ENCODE results near the gene ITPR2.
"Not testable (repeated sequence)": the region's sequence is repeated elsewhere in the genome, so short reads cannot be mapped to it uniquely, and the experiment has no call there.

Gene ITPR2

DNA sequence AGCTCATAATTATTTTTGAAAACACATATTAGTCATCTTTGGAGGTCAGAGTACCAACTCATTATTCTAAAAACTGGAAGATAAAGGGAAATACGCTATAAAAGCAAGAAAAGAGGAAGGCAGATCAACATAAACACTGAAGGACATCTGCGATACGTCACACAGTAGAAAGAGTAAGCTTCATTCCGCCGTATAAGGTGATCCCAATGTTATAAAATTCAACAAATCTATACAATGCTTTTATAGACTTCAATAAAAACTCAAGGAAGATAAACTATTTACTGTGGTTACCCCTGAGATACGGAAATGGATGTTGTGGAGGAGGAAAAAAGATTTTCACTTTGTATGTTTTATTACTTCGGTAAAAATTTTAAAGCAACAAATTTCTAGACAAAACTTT is 92.6 kb downstream of the ITPR2 start:
- H3K27ac ChIP-seq, result no peak overlapping the region
- DNase-seq (ENCODE audit: low read depth, low spot score), result no peak

DNA sequence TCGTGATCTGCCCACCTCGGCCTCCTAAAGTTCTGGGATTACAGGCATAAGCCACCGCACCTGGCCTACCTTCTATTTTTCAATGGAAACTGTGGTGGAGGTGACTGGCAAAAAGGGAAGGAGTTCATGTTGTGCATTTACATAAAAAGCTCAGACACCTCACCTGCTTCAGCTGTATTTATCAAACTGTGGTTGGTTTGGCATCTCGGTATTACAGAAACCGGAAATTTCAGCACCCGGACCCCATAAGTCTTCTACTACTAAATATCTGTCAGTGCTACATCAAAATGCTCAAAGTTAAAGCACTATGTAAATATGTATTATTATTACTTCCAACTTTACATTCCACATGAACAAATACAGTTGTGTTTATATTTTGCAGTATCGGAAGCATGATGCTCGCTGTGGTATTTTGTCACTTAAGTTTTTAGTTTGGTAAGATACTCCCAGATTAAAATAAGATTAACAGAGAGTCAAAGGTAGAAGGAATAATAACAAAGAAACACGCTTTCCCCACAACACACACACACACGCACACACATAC is 95.4 kb downstream of the ITPR2 start:
- H3K27ac ChIP-seq, result peak overlapping the region; percentile 15
- DNase-seq (ENCODE audit: low read depth, low spot score), result no peak

DNA sequence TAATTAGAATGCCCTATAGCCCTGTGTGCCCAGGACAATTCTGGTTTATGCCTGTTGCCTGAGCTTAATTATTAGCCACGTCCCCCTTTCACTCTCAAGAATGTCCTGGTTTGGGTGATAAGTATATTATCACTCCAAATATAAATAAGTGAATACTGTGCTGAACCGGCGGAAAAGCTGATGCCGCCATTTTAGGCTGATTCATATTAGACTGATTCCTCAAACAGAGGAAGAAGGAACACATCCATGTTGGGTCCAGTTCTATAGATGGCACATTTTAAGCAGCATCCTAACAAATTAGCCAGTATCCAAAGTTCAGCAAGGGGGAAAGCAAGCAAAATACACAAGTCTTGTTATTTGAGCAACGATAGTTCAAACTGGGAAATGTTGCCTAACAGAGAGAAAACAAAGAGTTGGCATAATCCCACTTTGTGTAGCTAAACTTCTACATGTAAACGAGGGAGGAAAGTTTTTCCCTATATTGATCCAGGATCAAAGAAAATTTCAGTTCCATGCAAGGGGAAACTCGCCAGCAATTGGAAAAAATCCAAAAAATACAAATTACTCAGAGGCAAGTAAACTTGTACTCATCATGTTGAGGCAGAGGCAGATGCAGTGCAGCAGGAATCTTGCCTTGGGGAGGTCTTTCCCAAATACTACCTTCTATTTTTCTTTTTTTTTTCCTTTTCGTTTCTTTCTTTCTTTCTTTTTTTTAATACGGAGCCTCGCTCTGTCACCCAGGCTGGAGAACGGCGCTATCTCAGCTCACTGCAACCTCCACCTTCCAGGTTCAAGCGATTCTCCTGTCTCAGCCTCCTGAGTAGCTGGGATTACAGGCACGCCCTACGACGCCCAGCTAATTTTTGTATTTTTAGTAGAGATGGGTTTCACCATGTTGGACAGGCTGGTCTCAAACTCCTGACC is 96.2 kb downstream of the ITPR2 start:
- no peak for DNase-seq (ENCODE audit: low read depth, low spot score)
- peak overlapping the region; percentile 15 for H3K27ac ChIP-seq

DNA sequence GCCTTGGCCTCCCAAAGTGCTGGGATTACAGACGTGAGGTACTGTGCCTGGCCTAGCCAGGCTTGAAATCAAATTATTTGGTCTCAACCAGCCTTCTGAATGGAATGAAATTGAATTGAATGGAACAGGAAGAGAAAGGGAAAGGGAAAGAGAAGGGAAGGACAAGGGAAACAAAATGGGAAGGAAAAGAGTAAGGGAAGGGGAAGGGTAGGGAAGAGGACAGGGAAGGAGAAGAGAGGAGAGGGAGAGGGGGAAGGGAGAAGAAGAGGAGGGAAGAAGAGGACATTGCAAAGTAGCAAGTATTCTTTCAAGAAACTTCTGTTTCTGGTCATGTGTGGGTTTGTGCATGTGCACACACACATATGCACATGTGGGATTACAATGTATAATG is 97.8 kb downstream of the ITPR2 start:
- H3K27ac ChIP-seq, result no peak overlapping the region
- no peak for DNase-seq (ENCODE audit: low read depth, low spot score)

DNA sequence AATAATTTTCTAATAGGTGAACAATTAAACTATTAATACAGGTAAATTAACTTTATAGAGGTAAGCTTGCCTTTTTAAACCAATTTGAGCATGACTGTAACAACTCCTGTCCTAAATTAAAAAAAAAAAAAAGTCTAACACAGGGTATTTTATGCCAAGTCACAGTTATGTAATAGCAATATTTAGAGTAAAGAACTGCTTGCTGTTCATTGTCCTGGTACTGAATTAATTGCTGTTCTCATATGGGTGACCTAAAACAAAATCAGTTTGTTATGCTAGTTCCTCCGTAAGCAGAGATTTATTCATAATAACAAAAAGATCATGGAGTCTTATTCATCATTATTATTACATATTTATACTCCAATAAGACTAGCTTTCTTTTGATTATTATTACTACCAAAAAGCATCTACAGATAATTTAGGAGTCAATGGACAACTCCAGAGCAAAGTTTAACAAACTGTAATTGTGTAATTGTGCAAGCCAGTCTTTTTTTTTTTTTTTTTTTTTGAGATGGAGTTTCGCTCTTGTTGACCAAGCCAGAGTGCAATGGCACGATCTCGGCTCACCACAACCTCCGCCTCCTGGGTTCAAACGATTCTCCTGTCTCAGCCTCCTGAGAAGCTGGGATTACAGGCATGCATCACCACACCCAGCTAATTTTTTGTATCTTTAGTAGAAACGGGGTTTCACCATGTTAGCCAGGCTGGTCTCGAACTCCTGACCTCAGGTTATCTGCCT is 98.3 kb downstream of the ITPR2 start:
- DNase-seq (ENCODE audit: low read depth, low spot score), result no peak
- H3K27ac ChIP-seq, result no peak overlapping the region

DNA sequence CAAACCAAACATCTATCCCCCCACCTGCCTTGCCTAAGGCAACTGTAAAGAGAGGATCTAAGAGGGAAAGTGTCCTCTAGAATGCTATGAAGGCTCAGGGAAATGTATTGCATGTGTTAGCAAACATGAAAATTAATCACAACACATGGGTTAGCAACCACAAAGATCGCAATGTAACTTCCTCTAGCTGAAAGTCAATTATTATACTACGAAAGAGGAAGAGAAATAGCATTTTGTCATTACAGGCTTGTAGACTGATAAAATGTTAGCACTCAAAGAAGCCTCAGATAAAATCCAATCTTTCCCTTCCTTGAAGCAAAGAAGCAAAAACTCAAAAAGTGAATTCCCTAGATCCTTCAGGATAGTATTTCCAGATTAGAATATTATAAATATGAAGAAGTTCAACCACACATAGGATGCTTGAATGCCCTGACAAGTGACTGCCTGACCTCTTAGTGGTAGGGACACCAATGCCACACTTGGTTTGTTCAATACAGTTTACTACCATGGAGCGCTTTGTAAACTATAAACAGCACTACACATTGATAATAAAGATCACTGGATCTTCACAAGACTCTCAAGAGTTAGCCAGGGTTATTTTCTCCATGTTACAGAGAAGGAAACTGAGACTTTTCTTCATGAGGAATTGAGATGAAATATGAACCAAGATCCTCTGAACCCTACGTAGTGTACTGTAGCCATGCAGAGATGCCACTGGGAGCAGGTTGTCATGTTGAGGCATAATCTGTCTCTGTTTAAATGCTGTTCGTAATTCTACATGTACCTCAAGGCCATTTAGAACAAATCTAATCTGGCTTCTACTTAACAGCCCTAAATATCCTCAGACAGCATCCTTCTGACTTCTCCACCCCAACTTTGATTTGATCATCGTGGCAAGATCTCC is 100.7 kb downstream of the ITPR2 start:
- H3K27ac ChIP-seq, result no peak overlapping the region
- no peak for DNase-seq (ENCODE audit: low read depth, low spot score)

DNA sequence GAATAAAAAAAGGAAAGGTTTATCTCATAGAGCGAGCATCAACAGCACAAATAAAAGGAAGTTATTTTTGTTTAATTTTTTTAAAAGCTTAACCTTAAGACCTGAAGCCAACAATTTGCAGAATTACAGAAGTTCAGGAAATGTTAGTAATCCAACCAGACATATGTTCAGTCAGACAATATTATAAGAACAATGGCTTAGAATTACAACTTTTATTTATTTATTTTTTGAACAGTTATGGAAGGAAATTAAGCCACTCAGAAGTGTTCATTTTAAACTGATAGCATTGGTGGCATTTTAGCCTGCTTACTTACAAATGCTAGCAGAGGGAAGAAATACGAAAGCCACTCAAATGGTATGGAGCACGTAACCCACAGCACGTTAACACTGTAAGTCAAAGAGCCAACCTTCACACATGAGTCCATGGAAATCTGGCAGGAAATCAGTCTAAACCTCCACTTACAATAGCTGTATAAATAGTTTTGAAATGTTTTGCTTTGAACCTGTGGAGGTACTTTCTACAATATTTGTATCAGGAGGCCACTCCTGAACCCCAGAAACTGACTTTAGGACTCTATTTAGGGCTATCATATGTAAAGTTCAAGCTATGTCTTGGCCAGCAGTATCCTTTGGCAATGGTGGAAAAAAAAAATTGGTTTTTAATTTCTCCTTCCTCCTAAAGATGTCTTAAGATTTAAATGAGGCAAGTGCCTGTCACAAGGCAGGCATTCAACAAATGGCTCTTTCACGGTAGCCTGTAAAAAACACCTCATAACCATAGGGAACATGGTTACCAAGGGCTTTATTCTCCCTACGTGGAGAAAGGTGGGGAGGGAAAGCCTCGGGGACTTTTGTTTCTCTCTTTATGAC is 102.3 kb downstream of the ITPR2 start:
- DNase-seq (ENCODE audit: low read depth, low spot score), result no peak
- no peak overlapping the region for H3K27ac ChIP-seq

DNA sequence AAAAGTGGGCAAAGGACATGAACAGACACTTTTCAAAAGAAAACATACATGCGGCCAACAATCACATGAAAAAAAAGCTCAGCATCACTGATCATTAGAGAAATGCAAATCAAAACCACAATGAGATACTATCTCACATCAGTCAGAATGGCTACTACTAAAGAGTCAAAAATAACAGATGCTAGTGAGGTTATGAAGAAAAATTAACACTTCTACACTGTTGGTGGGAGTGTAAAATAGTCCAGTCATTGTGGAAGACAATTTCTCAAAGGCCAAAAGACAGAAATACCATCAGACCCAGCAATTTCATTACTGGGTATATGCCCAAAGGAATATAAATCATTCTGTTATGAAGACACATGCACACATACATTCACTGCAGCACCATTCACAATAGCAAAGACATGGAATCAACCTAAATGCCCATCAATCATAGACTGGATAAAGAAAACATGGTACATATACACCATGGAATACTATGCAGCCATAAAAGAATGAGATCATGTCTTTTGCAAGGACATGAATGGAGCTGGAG is 103.8 kb downstream of the ITPR2 start:
- not testable (repeated sequence) for DNase-seq (ENCODE audit: low read depth, low spot score); H3K27ac ChIP-seq

DNA sequence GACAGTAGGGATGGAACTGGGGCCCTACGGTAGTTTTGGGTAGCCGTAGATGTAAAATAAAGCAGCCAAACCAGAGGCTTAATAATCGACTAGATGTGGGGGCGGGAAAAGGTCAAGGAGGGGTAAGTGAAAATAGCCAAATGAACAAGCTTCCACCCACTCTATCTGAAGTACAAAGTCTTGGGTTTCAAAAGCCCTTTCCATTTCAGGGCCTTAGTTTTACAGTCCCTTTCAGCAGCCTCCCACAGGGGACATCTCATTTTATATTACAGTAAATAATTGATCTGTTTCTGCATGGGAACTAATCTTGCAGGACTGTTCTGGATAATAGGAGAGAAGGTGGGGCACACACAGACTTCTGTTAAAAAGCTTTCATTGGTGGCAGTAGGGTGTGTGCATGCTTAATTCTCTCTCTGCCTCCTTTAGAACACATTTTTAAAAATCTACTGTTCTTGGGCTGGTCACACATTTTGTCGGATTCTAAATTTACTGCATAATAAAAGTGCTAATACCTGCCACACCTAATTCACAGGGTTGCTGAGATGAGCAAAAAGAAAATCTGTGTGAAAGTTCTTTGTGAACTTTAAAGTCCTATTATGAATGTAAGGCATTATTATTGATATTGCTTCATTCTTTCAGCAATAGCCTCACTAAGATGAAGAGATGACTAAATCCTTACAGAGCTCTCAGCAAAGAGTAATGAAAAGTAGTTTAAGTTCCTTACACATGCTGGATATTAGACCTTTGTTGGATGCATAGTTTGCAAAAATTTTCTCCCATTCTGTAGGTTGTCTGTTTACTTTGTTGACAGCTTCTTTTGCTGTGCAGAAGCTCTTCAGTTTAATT is 104.6 kb downstream of the ITPR2 start:
- no peak overlapping the region for H3K27ac ChIP-seq
- DNase-seq (ENCODE audit: low read depth, low spot score), result no peak

DNA sequence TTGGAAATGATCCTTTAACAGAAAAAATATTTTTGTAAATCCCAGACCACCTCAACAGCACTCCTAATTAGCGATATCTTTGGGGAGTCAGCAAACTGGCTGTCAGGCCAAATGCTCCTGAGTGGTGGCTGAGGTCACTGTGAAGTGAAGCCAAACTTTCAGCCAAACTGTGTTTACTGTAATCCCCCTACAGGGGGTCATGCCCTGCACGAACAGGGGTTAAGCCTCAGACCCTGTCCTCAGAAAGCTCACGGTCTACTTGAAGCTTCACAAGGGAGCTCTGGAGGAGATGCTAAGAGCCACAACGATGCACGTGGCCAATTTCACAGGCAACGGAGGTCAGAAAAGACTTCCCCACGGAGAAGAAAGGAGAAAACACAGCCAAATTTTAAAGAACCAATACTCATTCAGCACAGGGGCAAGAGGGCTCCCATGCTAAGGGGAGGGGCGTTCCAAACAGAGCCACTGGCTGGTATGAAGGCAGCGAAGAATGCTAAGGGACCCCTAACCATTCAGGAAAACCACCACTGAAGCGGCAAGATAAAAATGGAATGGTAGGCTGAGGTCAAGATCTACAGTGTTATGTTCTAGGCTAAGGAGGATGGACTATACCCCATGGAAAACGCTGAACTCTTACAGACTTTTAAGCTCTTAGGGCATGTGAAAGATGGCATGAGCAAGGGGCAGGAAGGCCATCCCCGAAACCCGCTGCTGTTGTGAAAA is 105.4 kb downstream of the ITPR2 start:
- no peak overlapping the region for H3K27ac ChIP-seq
- no peak for DNase-seq (ENCODE audit: low read depth, low spot score)

DNA sequence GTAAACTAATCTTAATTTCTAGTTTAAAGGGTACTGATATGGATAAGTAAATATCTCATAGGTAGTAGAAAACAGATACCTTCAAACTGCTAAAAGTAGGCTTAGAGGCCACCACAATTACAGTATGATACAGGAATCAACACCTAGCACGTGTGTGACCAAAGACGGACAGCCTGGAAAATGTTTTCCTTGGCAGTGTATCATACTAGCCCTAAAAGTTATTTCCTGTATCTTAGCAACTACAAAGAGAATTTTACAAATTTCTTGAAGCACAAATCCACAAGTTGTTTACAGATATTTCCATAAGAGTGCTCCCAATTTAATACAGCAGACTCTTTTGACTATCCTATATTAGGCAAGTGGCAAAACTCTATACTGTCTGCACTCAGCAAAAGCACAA is 106.0 kb downstream of the ITPR2 start:
- no peak for DNase-seq (ENCODE audit: low read depth, low spot score)

DNA sequence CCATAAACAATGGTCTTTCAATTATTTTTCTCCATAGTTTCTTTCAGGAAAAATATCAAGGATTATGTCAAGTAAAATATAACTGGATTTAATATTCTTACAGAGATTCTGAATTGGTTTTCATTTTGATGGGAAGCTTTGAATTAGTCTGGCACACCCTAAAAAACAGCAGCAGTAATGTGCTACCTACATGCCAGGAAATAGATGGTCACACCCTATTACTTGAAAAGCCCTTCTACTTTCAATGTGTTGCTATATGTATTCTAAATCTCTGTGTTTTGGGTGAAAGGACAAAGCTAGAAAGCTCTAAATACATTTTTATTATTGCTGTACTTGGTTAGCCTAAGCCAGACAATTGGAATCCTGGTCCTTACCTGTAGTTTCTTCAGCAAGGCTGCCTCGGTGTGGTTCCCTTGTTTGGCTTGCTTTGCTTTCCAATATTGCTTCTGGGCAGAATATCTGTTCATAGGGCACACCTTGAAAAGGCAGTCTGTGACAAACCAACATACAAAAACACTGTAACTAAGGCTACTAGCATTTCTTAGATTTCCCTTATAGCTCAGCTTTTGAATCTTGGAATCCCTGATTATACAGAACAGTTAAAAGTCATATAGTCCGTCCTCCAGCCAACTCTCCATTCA is 107.6 kb downstream of the ITPR2 start:
- H3K27ac ChIP-seq, result no peak overlapping the region
- DNase-seq (ENCODE audit: low read depth, low spot score), result no peak

More for the DNA sequence above, 106.0 kb downstream of the ITPR2 start:
- no peak overlapping the region for H3K27ac ChIP-seq

DNA sequence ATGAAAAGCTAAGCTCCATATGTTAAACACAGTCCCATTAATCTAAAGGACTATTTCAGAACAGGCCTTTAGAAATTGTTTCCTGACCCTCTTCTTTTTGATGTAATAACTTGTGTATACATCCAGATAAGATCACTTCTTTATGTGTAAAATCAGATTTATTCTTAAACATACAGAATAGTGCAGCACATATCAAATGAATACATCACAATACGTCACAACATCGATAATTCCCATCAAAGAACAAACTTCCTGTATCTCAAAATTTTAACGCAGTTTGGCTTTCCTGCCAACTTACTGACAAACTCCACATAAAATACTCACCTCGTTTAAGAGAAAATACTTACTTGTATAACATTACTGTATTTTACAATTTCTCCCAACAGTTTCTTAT is 108.7 kb downstream of the ITPR2 start:
- no peak overlapping the region for H3K27ac ChIP-seq
- DNase-seq (ENCODE audit: low read depth, low spot score), result no peak

DNA sequence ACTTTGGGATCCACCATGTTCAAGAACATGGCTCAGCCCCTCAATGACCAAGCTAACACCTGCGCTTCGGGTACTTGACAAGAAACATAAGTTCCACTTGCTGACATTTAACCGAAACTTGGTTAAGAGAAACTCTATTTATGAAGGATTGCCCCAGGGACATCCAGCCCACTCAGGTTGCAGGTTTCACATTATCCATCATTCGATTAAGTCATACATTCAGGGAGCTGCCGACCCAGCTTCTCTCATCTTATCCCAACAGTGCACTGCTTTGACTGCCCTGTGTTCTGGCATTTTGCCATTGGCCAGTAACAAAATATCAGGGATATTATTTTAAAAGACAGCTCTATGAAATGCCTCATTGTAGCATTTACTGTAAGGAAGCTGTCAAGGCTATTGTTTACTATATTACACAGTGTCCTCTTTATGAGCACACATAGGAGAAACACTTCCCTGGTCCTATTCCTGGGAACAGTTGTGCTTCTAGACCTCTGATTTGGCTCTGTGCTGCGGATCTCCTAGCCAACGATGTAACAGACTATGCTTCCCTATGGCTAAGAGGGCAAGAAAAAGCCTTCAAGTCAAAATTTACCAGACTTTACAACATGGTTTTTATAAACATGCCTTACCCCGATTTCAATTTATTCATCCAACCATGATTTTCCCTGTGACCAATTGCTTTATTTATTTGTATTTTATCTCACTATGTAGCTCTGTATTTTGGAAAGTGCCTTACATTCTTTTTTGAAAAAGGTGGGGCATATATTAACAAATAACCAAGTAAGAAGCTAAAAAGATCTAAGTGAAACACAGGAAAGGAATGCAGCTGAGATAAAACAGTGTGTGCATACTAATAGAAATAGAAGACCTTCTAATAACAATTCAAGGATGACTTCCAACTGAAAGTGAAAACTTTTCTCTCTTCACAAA is 109.3 kb downstream of the ITPR2 start:
- DNase-seq (ENCODE audit: low read depth, low spot score), result no peak
- no peak overlapping the region for H3K27ac ChIP-seq

DNA sequence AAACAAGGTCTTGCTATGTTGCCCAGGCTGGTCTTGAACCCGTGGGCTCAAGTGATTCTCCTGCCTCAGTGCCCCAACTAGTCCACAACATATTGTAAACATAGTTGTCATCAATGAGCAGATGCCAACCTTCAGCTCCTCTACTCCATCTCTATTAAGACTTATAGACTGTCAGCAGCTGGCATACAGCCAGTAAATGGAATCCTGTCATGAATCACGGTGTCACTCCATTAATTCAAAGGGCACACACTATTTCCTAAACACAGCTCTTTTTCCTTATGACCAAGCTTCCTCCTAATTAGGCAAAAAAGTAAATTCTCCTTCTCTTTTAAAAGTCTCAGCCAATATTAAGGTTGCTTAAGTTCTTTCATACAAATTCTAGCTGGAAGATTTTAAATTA is 111.2 kb downstream of the ITPR2 start:
- no peak for DNase-seq (ENCODE audit: low read depth, low spot score)
- no peak overlapping the region for H3K27ac ChIP-seq

DNA sequence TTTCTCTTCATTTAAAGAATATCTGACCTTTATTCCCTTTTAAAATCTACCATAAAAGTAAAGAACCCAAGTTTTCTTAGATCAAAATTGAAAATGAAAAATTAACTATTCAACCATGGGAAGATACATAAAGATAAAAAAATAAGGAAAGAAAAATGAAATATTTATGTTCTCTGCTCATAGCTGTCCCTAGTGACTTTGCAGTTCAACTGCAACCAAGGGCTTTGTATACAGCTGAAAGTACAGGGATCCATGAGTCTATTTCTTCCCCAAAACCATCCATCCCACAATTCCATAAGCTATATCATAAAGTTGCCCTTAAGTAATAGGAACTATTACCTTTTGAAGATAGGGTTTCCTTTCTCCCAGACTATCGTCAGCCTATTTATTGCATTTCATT is 113.1 kb downstream of the ITPR2 start:
- no peak for DNase-seq (ENCODE audit: low read depth, low spot score)
- no peak overlapping the region for H3K27ac ChIP-seq

Measured in epithelial cell of prostate (primary cell).